NCI-H1105 treated with DMSO at 0.1 percent for 48 hours (cell line): ENCODE results near the gene UBAC2.
A peak's percentile ranks its signal among the peaks of the same experiment; 100 is the strongest.
"Not testable (repeated sequence)": the region's sequence is repeated elsewhere in the genome, so short reads cannot be mapped to it uniquely, and the experiment has no call there.

Source experiments
- DNase-seq: peaks from one replicate; lab custom pipeline; 2025; lab: John Stamatoyannopoulos, UW

The UBAC2 gene

DNA sequence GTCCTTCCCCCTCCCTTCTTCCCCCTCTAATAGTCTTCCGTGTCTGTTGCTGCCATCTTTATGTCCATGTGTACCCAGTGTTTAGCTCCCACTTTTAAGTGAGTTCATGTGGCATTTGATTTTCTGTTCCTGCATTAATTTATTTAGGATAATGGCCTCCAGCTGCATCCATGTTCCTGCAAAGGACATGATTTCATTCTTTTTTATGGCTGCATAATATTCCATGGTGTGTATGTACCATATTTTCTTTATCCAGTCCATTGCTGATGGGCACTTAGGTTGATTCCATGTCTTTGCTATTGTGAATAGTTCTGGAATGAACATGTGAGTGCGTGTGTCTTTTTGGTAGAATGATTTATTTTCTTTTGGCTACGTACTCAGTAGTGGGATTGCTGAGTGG, 48.5 kb downstream of the UBAC2 start:
- DNase-seq, result not testable (repeated sequence)

GRCh38 chr13:99249606-99250005, 49.0 kb downstream of the UBAC2 start:
- DNase-seq, result not testable (repeated sequence)

DNA sequence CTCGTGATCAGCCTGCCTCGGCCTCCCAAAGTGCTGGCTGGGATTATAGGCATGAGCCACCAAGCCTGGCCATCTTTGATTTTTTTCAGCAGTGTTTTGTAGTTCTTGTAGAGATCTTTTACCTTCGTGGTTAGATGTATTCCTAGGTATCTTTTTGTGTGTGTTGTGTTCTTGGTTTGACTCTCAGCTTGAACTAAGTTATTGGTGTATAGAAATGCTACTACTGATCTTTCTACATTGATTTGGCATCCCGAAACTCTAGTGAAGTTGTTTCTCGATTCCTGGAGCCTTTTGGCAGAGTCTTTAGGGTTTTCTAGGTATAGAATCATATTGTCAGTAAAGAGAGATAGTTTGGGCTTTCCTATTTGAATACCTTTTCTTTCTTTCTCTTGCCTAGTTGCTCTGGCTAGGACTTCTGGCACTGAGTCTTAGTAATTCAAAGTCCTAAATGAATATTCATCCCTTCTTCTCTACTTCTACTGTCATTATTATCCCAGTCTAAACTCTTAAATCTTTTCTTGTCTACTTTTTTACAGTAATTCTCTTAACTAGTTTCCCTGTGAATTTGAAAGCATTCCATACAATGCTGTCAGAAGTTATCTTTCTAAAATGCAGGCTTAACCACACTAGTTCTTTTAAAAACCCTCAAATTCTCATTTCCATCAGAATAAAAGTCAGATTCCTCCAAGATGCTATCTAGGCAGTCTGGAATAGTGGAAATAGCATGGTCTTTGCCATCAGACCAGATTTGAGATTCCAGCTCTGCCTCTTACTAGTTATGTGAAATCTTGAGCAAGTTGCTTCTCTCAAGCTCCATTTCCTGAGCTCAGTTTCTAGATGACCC, 50.5 kb downstream of the UBAC2 start:
- no peak for DNase-seq

DNA sequence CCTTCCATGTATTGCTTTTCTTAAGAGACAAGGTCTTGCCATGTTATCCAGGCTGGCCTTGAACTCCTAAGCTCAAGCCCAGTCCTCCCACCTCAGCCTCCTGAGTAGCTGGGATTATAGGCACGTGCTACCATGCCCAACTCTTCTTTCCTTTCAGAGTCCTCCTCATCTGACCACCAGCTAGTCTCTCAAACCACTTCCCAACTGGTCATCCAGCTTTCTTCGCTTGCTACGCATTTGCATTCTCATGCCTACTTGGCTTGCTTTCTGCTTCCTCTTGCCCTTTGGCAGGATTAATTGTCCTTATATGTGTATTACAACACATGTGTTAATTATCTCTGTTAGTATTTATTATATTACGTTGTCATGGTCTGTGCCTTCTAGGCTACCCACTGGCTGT, 51.3 kb downstream of the UBAC2 start:
- DNase-seq, result no peak

- no peak for DNase-seq
Observed at GRCh38 chr13:99254830-99255229, 54.2 kb downstream of the UBAC2 start.

DNA sequence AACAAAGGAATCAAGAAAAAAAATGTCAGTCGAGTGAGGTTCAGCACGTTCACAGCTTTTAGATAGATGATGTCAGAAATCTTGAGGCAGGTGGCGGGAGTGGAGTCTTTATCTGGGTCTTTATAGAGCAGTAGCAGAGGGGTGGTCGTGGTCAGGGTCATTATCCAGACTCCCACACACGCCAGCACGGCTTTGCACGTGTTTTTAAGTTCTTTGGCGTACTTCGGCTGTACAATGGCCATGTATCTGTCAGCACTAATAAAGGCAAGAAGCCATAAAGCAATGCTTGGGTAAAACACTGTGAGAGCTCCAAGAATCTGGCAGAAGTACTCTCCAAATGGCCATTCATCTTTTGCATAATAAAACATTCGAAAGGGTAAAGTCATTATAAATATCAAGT, 54.6 kb downstream of the UBAC2 start:
- DNase-seq, result no peak

- DNase-seq, result no peak
Observed at GRCh38 chr13:99256283-99256682, 55.6 kb downstream of the UBAC2 start.

DNA sequence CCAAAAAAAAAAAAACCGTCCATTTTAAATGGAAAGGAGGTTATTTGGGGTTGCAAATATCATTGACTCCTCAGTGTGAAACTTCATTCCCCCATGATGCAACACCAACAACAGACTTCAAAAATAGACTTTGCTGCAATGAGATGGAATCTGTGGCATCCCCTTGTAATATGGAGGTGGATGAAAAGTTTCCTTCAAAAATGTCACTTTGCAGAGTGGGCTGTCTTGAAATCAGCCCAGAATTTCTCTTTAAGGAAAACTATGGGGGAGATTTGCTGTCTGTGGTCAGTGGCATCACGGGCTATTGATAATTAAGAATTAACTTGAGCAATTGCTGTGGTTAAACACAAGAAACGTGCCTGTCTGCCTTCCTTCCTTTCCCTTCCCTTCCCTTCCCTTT, 56.1 kb downstream of the UBAC2 start:
- no peak for DNase-seq

DNA sequence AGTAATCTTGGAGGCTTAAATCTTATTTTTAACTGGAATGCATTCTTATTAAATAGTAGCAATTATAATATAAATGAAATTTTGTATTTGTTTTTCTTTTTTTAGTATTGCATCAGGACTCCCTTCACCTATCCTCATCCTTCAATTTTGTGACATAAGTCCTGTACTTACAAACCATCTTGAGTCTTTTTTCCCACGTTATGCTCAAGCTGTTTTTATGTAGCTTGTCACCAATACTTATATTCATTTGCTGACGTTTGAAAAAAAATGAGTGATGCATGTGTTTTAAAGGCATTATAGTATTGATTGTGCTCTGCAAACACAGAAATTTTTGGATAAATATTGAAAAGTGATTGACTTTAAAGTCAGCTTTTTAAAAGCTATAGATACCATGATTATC, 56.6 kb downstream of the UBAC2 start:
- no peak for DNase-seq

DNA sequence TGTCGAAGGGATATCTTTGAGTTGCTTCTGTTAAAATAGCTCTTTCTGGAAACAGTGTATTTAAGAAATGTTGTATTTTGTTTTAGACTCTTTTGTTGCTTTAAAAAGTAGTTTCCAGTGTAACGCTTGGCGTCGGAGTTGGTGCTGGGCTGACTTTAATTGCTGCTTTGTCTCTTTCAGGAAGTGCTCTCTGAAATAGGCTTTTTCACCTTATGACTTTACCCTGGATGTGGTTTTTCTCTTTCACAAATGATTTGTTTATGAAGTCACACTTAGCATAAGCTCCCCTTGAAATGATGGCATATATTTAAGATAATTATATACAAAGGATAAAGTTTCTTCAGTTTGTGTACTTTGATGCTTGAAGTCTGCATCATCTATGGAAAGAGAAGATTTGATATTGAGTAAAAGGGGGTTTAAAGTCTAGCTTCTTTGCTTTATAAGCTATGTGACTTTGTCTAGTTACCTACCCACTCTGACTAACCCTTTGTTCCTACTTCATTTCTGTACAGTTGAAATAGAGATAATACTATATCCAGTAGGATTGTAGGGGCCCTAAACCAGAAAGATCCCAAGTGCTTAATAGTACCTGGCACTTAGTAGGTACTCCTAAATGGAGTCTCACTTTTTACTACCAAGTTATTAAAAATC, 57.7 kb downstream of the UBAC2 start, which contains the start of gene GPR18:
Gene GPR18, minus strand, starts transcription at position 170 of the 651 bp plus-strand sequence. CDS start 2,507 bp downstream, outside the sequence.
- DNase-seq, result no peak

- DNase-seq, result no peak
Observed at GRCh38 chr13:99258946-99259345, 58.3 kb downstream of the UBAC2 start.

GRCh38 chr13:99260216-99260615, 59.6 kb downstream of the UBAC2 start:
- no peak for DNase-seq

DNA sequence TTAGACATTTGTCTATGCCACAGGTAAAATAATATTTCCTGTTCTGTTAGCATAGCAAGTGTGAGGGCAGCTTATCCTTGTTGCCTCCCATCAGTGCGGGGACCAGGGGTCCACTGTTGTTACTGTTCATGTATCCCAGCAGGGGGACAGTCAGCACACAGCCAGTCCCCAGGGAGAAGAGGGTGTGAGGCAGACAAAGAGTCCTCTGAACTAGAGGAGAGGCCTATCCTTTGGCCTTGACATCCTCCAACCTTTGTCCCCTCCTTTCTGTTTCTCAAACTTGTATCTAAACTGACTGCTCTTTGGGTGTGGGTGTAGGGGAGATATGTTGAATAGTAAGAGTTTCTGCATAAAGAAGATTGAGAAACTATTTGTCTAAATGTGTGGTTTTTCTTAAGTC, 60.4 kb downstream of the UBAC2 start:
- no peak for DNase-seq

GRCh38 chr13:99263126-99263785, 62.6 kb downstream of the UBAC2 start:
- DNase-seq, result no peak

GRCh38 chr13:99264051-99264450, 63.4 kb downstream of the UBAC2 start:
- no peak for DNase-seq

- DNase-seq, result no peak
Observed at GRCh38 chr13:99265162-99265800, 64.6 kb downstream of the UBAC2 start.

DNA sequence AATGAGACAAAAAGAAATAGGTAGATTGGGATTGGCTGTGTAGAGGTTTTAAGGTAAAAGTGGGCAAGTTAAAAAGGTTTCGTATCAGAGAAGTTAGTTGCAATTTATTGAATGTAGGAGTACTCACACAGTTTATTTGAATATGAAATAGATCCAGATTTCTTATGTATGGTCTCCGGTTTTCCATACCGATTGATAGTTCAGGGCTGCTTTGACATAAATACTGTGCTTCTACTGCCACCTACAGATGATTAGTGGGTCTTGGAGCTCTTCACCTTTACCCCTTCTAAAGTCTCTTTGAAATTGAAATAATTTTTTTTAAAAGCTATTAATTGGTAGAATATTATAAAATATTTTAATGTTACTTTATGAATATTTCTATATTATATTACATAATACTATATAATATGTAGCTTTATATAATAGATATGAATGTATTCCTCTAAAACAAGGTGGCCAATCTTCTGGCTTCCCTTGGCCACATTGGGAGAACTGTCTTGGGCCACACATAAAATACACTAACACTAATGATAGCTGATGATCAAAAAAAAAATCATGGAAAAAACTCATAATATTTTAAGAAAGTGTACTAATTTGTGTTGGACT, 65.3 kb downstream of the UBAC2 start:
- peak; percentile 22 for DNase-seq

DNA sequence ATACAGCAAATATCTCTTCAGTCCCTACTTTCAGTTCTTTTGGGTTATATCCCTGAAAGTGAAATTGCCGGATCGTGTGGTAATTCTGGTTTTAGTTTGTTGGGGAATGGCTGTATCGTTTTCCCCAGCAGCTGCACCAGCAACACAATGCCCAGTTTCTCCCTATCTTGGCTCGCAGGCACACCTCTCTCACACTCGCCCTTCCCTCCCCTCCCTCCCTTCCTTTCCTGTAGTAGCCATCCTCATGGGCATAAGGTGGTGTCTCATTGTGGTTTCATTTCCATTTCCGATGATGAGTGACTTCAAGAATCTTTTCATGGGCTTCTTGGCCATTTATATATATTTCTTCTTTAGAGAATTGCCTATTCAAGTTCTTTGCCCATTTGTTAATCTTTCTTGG, 66.2 kb downstream of the UBAC2 start:
- DNase-seq, result no peak

DNA sequence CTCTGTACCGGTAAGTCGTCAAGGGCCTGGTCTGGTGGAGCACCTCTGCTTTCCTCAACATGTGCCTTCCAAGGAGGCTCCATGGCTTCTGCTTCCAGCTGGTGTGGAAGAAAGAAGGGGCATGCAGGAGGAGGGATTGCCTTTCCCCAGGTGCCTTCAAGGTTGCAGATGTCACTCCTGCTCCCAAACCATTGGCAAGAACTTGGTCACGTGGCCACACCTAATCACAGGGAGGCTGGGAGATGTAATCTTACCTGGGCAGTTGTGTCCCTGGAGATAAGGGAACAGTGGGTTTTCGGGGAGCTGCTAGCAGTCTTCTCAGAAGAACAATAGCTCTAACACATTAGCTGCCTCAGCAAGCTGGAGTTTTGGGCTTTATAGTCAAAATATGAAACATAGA, 67.3 kb downstream of the UBAC2 start:
- DNase-seq, result no peak

DNA sequence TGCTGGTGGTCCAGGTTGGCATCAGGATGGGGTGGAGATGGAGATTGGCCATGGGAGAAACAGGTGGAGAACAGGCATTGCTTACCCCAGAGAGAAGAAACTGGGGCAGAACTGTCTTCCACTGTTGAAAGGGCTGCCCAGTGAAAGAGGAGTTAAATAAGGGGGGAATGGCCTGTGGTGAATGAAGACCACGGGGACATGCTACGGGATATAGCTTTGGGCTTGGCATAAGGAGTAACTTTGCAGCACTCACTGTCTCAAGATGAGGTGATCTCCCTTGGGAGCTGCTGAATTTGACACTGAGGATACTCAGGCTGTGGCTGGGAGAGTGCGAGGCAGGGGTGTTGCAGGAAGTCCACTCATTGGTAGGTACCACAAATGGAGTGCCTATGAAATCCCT, 68.2 kb downstream of the UBAC2 start:
- DNase-seq, result no peak

- peak; percentile 16 for DNase-seq
Observed at GRCh38 chr13:99269627-99270241, 69.1 kb downstream of the UBAC2 start.

GRCh38 chr13:99270518-99270917, 69.9 kb downstream of the UBAC2 start:
- DNase-seq, result no peak
